Activated gamma-delta T cell treated with anti-CD3 and anti-CD28 coated beads, Interleukin-2, amount 50 U/mL, for 16 hours (primary cell): ENCODE measurements around the gene KRT12.
A peak's percentile ranks its signal among the peaks of the same experiment; 100 is the strongest.

Source experiments
- DNase-seq: peaks from one replicate; pipeline ENCODE4 v3.0.0-alpha.2; 2020; ENCODE audit warnings: low read depth

KRT12 gene

DNA sequence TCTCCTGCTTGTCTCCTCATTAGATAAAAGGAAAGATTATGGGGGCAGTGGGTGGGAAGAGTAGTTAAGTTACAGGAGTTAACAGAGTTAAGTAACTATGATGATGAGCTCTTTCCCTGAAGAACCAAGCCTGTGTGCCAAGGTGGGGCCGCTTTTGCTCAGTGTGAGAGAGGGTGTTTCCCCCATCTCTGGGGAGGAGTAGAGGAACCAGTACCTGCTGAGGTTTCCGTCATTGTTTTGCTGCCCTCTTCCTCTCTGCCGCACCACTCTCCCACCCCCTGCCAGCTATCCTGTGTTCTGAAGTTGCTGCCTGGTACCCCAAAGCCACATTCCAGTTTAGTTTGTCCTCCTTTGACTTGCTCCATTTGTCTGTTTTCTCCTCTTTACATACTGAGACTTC, 23.8 kb downstream of the KRT12 start:
- DNase-seq = no peak

GRCh38 chr17:40841246-40841645, 25.8 kb downstream of the KRT12 start:
- DNase-seq = no peak

DNA sequence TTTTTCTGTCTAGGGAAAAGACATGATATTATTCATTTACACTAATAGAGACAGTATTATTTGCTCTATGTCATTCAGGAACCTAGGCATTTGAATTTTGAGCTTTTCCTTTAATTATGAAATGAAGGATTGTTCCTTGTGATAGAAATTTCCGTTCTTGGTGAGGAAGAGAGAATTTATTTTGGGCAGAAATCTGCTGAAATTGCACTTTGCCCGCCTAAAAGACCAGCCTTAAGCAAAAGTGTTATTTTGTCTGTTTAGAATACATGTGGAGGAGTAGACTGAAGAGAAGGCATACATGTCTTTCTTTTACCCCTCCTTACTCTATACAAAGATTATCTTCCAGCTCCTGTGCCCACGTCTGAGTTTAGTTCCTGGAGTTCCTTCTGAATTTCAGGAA, 27.8 kb downstream of the KRT12 start:
- no peak for DNase-seq

DNA sequence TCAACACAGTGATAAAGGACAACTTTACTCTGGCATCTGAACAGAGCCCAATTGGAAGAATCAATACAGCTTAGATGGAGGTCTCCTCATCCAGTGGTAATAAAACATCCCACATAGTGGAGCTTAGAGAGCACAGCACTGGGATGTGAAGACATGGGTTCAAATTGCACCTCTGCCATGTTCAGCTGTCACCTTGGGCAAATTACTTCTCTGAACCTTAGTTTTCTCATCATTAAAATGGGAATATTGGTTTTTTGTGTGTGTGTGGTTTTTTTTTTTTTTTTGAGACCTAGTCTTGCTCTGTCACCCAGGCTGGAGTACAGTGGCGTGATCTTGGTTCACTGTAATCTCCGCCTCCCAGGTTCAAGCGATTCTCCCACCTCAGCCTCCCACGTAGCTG, 31.0 kb downstream of the KRT12 start:
- no peak for DNase-seq

DNA sequence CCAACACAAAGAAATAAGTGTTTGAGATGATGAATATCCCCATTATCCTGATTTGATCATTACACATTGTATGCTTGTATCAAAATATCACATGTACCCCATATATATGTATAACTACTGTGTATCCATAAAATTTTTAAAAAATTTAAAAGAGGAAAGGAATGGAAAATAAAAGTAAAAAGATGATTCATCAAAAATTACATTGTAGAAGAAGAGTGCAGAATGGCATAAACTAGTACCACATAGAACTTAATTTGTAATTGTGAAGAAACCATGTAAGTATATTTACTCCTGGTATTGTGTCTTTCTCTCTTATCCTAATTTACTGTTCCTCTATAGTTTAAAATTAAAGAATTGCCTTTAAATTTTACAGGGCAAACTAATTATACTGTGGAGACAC, 33.1 kb downstream of the KRT12 start:
- DNase-seq = no peak

GRCh38 chr17:40832840-40833239, 34.2 kb downstream of the KRT12 start:
- DNase-seq = no peak

DNA sequence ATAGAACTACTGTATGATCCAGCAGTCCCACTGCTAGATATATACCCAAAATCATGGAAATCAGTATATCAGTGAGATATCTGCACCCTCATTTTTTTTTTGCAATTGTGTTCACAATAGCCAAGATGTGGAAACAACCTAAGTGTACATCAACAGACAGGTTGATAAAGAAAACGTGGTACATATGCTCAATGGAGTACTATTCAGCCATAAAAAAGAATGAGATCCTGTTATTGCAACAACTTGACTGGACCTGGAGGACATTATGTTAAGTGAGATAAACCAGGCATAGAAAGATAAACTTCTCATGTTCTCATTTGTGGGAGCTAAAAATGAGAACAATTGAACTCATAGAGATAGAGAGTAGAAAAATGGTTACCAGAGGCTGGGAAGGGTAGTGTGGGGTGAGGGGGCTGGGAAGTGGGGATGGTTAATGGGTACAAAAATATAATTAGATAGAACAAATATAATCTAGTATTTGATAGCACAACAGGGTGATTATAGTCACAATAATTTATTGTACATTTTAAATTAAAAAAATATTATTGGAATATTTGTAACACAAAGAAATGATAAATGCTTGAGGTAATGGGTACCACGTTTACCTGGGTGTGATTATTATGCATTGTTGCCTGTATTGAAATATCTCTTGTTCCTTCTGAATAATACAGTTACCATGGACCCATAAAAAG, 36.8 kb downstream of the KRT12 start:
- DNase-seq = no peak

GRCh38 chr17:40828454-40829044, 38.5 kb downstream of the KRT12 start:
- no peak for DNase-seq

DNA sequence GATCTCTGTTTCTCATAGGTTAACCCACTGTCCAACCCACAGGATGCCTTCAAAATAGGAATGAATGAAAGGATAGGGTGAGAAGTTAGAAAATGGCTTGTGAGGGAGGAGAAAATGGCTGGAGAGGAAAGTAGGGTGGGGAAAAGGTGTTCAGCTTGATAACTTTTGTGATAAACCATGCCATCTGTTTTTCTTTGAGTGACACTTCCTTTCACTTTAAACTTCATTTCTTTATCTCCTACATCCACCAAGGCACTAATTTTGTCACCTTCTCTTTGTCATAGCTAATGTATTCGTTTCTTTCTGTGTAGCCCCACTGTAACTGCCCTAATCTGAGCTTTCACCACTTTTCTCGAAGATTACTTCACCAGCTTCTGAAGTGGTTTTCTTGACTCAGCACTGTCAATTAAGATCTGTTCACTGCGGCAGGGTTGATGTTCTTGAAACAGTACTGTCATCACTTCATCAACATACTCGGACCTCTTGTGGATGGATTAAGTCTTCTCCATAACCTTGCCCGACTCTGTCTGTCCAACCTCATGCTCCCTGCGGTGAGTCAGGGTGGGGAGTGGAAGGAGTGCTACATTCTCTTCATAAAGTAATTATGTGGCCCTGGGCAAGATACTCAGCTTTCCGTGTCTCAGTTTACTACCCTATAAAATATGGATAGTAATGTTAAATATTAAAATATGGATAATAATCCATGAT, 39.1 kb downstream of the KRT12 start:
- DNase-seq = no peak

DNA sequence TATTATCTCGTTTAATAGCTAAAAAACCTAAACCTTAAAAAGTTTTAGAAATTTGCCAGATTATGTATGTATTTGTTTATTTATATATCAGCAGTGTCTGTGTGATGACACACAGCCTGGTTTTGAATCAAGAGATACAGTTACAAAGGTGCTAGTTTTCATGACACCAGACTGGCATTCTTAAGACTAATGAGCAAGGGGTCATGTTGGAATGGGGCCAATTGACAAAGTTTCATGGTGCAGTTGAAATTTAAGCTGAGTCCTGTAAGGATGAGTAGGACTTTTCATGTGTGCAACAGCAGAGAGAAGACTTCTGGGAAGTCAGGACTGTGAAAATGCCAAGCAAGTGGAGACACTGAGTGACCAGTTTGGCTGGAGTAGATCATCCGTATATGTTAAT, 41.4 kb downstream of the KRT12 start:
- DNase-seq = no peak

DNA sequence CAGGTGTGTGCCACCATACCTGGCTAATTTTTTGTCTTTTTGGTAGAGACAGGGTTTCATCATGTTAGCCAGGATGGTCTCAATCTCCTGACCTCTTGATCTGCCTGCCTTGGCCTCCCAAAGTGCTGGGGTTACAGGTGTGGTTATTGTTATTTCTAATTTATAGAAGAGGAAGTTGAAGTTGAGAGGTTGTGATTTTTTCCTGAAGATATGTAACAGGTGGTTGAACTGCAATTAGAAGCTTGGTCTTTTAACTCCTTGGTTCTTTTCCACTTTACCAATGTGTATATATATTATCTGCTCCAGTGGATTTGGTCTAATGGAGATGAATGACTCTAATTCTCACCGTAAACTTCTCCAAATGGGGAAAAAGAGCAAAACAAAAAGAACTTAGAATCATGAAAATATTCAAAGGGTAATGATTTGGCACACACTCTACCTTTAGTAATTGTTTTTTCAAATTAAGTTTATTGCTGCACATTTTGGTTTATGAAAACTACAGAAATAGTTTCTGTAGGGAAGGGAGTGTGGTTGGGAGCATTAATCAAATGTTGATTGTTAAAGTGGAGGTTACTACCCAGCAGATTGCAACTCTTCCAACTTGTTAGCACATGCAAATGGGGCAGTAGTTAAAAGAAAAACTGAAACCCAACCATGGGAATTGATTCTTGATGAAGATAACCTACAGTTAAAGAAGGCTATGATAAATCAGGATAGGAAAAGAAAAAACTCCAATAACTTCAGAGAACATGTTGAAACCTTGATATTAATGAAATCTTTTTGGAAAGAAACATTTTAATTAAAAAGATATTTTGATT, 42.8 kb downstream of the KRT12 start:
- DNase-seq = no peak

DNA sequence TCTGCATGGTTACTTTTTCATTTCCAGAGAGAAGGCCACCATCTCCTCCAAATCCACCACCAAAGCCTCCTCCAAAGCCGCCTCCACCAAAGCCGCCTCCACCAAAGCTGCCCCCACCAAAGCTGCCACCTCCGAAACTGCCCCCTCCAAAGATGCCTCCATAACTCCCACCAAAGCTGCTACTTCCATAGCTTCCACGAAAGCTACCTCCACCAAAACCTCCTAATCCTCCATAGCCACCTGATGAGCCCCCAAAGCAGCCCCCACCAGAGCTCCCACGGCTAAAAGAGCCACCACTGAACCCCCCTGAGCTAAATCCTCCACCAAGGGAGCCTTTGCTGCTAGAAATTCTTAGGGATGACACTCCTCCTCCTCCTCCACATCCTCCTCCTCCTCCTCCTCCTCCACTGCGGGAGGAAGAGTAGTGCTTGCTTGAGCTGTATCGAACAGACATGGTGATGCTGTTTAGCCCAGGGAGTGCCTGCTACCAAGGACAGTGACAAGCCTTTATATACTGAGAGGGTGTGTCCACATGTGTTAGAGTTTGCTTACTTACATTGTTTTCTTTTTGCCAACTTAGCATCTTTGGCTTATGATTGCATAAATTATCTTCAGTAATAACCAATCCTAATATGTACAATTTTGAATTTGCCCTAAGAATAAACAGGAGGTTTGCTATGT, 44.8 kb downstream of the KRT12 start, which contains the start of gene KRT10:
Gene KRT10, minus strand, starts transcription at position 483 of the 681 bp plus-strand sequence. Its CDS starts 29 bp downstream, at position 454.
- no peak for DNase-seq

GRCh38 chr17:40821536-40821935, 45.5 kb downstream of the KRT12 start:
- DNase-seq = no peak

DNA sequence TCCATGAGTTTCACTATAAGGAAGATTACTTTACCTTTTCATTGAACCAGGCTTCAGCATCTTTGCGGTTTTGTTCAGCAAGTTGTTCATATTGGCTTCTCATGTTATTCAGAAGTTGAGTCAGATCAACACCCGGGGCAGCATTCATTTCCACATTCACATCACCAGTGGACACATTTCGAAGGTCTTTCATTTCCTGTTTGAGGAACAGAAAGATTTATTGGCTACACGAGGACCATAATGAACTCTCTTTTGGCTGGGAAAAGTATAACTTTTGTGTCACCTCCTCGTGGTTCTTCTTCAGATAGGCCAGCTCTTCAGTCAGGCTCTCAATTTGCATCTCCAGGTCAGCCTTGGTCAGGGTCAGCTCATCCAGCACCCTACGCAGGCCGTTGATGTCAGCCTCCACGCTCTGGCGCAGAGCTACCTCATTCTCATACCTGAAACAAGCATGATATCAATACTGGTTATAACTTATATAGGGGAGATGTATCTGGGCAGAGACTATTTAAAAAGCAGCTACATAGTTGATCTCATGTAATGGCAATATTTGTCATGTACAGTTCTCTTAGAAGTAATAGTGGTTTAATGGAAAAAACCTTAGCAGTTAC, 46.7 kb downstream of the KRT12 start:
- no peak for DNase-seq

GRCh38 chr17:40819528-40820125, 47.4 kb downstream of the KRT12 start:
- no peak for DNase-seq

DNA sequence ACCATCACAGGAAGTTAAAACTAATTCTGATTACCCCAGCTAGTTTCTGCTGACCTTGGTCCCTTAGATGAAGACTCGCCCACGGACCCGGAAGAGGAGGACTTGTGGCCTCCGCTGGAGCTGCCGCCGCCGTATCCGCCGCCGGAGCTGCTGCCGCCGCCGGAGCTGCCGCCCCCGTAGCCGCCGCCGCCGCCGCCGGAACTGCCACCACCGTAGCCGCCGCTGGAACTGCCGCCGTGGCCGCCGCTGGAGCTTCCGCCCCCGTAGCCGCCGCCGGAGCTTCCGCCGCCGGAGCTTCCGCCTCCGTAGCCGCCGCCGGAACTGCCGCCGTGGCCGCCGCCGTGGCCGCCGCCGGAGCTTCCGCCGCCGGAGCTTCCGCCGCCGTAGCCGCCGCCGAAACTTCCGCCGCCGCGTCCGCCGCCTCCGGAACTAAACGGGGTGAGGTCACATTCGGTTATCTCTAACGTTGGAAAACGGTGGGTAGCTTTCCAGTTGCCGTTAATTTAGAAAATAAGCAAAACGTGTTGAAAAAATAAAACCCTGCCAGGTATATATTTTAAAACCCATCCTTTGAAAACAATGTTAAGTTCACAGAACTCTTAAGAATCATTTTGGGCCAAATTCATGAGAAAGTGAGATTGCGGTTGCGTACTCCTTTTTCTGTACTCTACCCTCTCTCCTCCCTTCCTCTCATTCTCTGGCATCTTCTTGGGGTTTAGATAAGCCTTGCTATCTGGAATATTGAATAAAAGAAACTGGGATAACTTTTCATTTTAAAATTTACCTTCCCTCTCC, 48.1 kb downstream of the KRT12 start:
- peak; percentile 74 for DNase-seq

- DNase-seq = no peak
These were observed 48.7 kb downstream of the KRT12 start for GRCh38 chr17:40818343-40818732.

DNA sequence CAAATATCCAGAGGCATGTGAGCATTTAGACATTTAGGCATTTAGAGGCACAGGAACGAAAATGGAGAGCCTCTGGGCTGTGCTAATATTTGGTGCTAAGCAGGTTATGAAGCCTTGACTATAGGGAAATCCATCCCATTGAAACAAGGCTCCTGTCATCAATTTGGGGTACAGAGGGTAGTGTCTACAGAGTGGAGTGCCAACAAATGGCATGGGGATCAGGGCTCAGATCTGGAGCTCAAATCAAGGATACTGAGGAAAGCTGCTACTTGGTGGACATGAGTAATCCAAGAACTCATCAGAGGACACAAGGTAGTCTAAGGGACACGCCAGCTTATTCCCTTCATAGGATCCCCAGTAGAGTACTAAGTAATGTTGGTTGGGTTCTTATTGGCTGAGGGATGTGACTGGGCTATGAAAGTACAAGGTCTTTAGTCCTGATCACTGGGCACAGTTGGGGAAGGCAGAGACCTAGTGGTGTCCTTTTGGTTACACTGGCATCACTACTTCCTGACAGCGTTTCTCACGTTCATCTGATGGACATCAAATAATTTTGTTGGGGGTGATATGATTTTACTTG, 49.8 kb downstream of the KRT12 start:
- no peak for DNase-seq

DNA sequence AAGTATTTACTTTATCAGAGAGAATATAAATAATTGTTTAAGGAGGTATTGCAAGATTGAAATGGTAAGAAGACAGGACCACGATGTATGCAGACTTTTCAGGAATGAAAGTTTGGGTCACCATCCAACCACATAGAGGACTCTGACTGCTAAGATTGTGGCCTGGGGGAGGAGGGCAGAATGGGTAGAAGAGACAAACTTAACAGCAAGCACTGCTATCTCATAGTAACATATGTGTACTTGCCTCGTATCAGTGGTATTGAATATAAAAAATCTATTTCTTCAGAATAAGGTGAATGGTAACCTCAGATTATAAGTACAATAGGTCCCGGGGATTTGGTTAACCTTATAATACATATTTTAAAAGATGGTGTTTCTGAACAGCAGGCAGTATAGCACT, 50.5 kb downstream of the KRT12 start:
- no peak for DNase-seq

DNA sequence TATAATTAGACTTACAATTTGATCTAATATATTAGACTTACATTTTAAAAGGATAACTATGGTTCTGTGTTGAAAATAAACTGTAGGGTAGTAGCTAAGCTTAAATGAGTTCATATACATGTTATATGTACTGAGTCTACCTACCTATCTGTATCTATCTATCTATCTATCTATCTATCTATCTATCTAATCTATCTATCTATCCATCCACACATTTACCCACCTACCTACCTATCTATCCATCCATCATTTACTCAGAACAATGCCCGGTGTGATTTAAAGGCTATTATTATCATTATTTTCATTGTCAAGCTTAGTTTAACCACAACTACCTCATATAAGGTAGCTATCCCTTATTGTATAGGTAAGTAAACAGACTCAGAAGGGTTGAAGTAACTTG, 51.6 kb downstream of the KRT12 start:
- no peak for DNase-seq
